ENCODE data around the gene ATP13A1.
"Not testable (repeated sequence)": the region's sequence is repeated elsewhere in the genome, so short reads cannot be mapped to it uniquely, and the experiment has no call there.

The ATP13A1 gene

GRCh38 chr19:19665420-19665948 lies 2.0 kb upstream of the ATP13A1 start:
- not testable (repeated sequence) for H3K27me3 ChIP-seq (ENCODE audit: control insufficient read depth in 1 of 2, insufficient read depth in 2 of 2, low read length in 2 of 2); H3K36me3 ChIP-seq (ENCODE audit: control insufficient read depth in 1 of 2, insufficient read depth in 2 of 2, low read length in 2 of 2); H3K27ac ChIP-seq (ENCODE audit: low read depth, low read length); H3K9ac ChIP-seq (ENCODE audit: low read depth in 1 of 2, low read length in 2 of 2); H3K9me3 ChIP-seq (ENCODE audit: control insufficient read depth in 1 of 2, low read length in 2 of 2); H3K4me3 ChIP-seq (ENCODE audit: low read depth in 1 of 2, low read length in 2 of 2)
- peaks cover 22 to 31% of the 10 kb centered on the region in 2 donors for H3K4me1 ChIP-seq (ENCODE audit: control insufficient read depth in 1 of 2, insufficient read depth in 2 of 2, low read length in 2 of 2)

GRCh38 chr19:19662871-19663255 lies 613 bp downstream of the ATP13A1 start:
- Histone ChIP-seq H3K4me3 (ENCODE audit: low read depth in 1 of 2, low read length in 2 of 2) (peak overlapping the region; percentile 79 to 92), H3K4me1 (ENCODE audit: control insufficient read depth in 1 of 2, insufficient read depth in 2 of 2, low read length in 2 of 2) (peaks cover 17 to 24% of the 10 kb centered on the region in 2 donors), H3K27me3 (ENCODE audit: control insufficient read depth in 1 of 2, insufficient read depth in 2 of 2, low read length in 2 of 2) (no peaks in the 10 kb centered on the region), H3K27ac (ENCODE audit: low read depth, low read length) (peak overlapping the region; percentile 93), H3K9ac (ENCODE audit: low read depth in 1 of 2, low read length in 2 of 2) (peak overlapping the region; percentile 75 to 78), H3K9me3 (ENCODE audit: control insufficient read depth in 1 of 2, low read length in 2 of 2) (no peaks in the 10 kb centered on the region), H3K36me3 (ENCODE audit: control insufficient read depth in 1 of 2, insufficient read depth in 2 of 2, low read length in 2 of 2) (peaks cover 10 to 21% of the 10 kb centered on the region in 2 donors)

- H3K9ac ChIP-seq (ENCODE audit: low read depth in 1 of 2, low read length in 2 of 2): peak overlapping the region; percentile 75 to 78
- H3K9me3 ChIP-seq (ENCODE audit: control insufficient read depth in 1 of 2, low read length in 2 of 2): no peaks in the 10 kb centered on the region
- peak overlapping the region; percentile 79 to 92 for H3K4me3 ChIP-seq (ENCODE audit: low read depth in 1 of 2, low read length in 2 of 2)
- H3K27ac ChIP-seq (ENCODE audit: low read depth, low read length): no peak overlapping the region
- H3K27me3 ChIP-seq (ENCODE audit: control insufficient read depth in 1 of 2, insufficient read depth in 2 of 2, low read length in 2 of 2): no peaks in the 10 kb centered on the region
- peaks cover 17 to 24% of the 10 kb centered on the region in 2 donors for H3K4me1 ChIP-seq (ENCODE audit: control insufficient read depth in 1 of 2, insufficient read depth in 2 of 2, low read length in 2 of 2)
- H3K36me3 ChIP-seq (ENCODE audit: control insufficient read depth in 1 of 2, insufficient read depth in 2 of 2, low read length in 2 of 2): peaks cover 10 to 26% of the 10 kb centered on the region in 2 donors
Measured at GRCh38 chr19:19662344-19662743, 1.1 kb downstream of the ATP13A1 start.

GRCh38 chr19:19661675-19662251 lies 1.7 kb downstream of the ATP13A1 start:
- Histone ChIP-seq H3K9me3 (ENCODE audit: control insufficient read depth in 1 of 2, low read length in 2 of 2) (no peaks in the 10 kb centered on the region), H3K27ac (ENCODE audit: low read depth, low read length) (peak overlapping the region; percentile 39), H3K4me3 (ENCODE audit: low read depth in 1 of 2, low read length in 2 of 2) (peak overlapping the region; percentile 79 to 92), H3K9ac (ENCODE audit: low read depth in 1 of 2, low read length in 2 of 2) (peak overlapping the region in 1 of 2 donors; percentile 36), H3K27me3 (ENCODE audit: control insufficient read depth in 1 of 2, insufficient read depth in 2 of 2, low read length in 2 of 2) (no peaks in the 10 kb centered on the region), H3K36me3 (ENCODE audit: control insufficient read depth in 1 of 2, insufficient read depth in 2 of 2, low read length in 2 of 2) (peaks cover 15 to 32% of the 10 kb centered on the region in 2 donors), H3K4me1 (ENCODE audit: control insufficient read depth in 1 of 2, insufficient read depth in 2 of 2, low read length in 2 of 2) (peaks cover 17 to 24% of the 10 kb centered on the region in 2 donors)

GRCh38 chr19:19661141-19661674 lies 2.3 kb downstream of the ATP13A1 start:
- Histone ChIP-seq H3K9me3 (ENCODE audit: control insufficient read depth in 1 of 2, low read length in 2 of 2) (no peaks in the 10 kb centered on the region), H3K27me3 (ENCODE audit: control insufficient read depth in 1 of 2, insufficient read depth in 2 of 2, low read length in 2 of 2) (no peaks in the 10 kb centered on the region), H3K36me3 (ENCODE audit: control insufficient read depth in 1 of 2, insufficient read depth in 2 of 2, low read length in 2 of 2) (peaks cover 19 to 38% of the 10 kb centered on the region in 2 donors), H3K9ac (ENCODE audit: low read depth in 1 of 2, low read length in 2 of 2) (peak overlapping the region in 1 of 2 donors; percentile 36), H3K4me1 (ENCODE audit: control insufficient read depth in 1 of 2, insufficient read depth in 2 of 2, low read length in 2 of 2) (peaks cover 17 to 24% of the 10 kb centered on the region in 2 donors), H3K27ac (ENCODE audit: low read depth, low read length) (peak overlapping the region; percentile 39), H3K4me3 (ENCODE audit: low read depth in 1 of 2, low read length in 2 of 2) (peak overlapping the region; percentile 15 to 92)

GRCh38 chr19:19659646-19660245 lies 3.7 kb downstream of the ATP13A1 start:
- Histone ChIP-seq H3K27me3 (ENCODE audit: control insufficient read depth in 1 of 2, insufficient read depth in 2 of 2, low read length in 2 of 2) (no peaks in the 10 kb centered on the region), H3K36me3 (ENCODE audit: control insufficient read depth in 1 of 2, insufficient read depth in 2 of 2, low read length in 2 of 2) (peaks cover 32 to 52% of the 10 kb centered on the region in 2 donors), H3K9ac (ENCODE audit: low read depth in 1 of 2, low read length in 2 of 2) (no peak overlapping the region), H3K4me1 (ENCODE audit: control insufficient read depth in 1 of 2, insufficient read depth in 2 of 2, low read length in 2 of 2) (peaks cover 17 to 24% of the 10 kb centered on the region in 2 donors), H3K4me3 (ENCODE audit: low read depth in 1 of 2, low read length in 2 of 2) (no peak overlapping the region), H3K9me3 (ENCODE audit: control insufficient read depth in 1 of 2, low read length in 2 of 2) (no peaks in the 10 kb centered on the region), H3K27ac (ENCODE audit: low read depth, low read length) (no peak overlapping the region)

GRCh38 chr19:19657397-19657783 lies 6.1 kb downstream of the ATP13A1 start:
- Histone ChIP-seq H3K4me1 (ENCODE audit: control insufficient read depth in 1 of 2, insufficient read depth in 2 of 2, low read length in 2 of 2) (peaks cover 13 to 17% of the 10 kb centered on the region in 2 donors), H3K4me3 (ENCODE audit: low read depth in 1 of 2, low read length in 2 of 2) (no peak overlapping the region), H3K9ac (ENCODE audit: low read depth in 1 of 2, low read length in 2 of 2) (no peak overlapping the region), H3K36me3 (ENCODE audit: control insufficient read depth in 1 of 2, insufficient read depth in 2 of 2, low read length in 2 of 2) (peaks cover 45 to 74% of the 10 kb centered on the region in 2 donors), H3K9me3 (ENCODE audit: control insufficient read depth in 1 of 2, low read length in 2 of 2) (no peaks in the 10 kb centered on the region), H3K27ac (ENCODE audit: low read depth, low read length) (no peak overlapping the region), H3K27me3 (ENCODE audit: control insufficient read depth in 1 of 2, insufficient read depth in 2 of 2, low read length in 2 of 2) (no peaks in the 10 kb centered on the region)

- Histone ChIP-seq H3K36me3 (ENCODE audit: control insufficient read depth in 1 of 2, insufficient read depth in 2 of 2, low read length in 2 of 2) (peaks cover 50 to 80% of the 10 kb centered on the region in 2 donors), H3K27me3 (ENCODE audit: control insufficient read depth in 1 of 2, insufficient read depth in 2 of 2, low read length in 2 of 2) (no peaks in the 10 kb centered on the region), H3K27ac (ENCODE audit: low read depth, low read length) (no peak overlapping the region)
Measured at GRCh38 chr19:19656451-19657396, 6.8 kb downstream of the ATP13A1 start.

GRCh38 chr19:19655641-19656343 lies 7.7 kb downstream of the ATP13A1 start:
- H3K4me3 ChIP-seq (ENCODE audit: low read depth in 1 of 2, low read length in 2 of 2): no peak overlapping the region
- H3K36me3 ChIP-seq (ENCODE audit: control insufficient read depth in 1 of 2, insufficient read depth in 2 of 2, low read length in 2 of 2): peaks cover 59 to 90% of the 10 kb centered on the region in 2 donors
- no peak overlapping the region for H3K27ac ChIP-seq (ENCODE audit: low read depth, low read length)
- H3K9ac ChIP-seq (ENCODE audit: low read depth in 1 of 2, low read length in 2 of 2): no peak overlapping the region
- no peaks in the 10 kb centered on the region for H3K27me3 ChIP-seq (ENCODE audit: control insufficient read depth in 1 of 2, insufficient read depth in 2 of 2, low read length in 2 of 2)
- peaks cover 0 to 3% of the 10 kb centered on the region in 2 donors for H3K4me1 ChIP-seq (ENCODE audit: control insufficient read depth in 1 of 2, insufficient read depth in 2 of 2, low read length in 2 of 2)
- H3K9me3 ChIP-seq (ENCODE audit: control insufficient read depth in 1 of 2, low read length in 2 of 2): no peaks in the 10 kb centered on the region

More at GRCh38 chr19:19656451-19657396, 6.8 kb downstream of the ATP13A1 start:
- no peak overlapping the region for H3K9ac ChIP-seq (ENCODE audit: low read depth in 1 of 2, low read length in 2 of 2)
- peaks cover 7 to 10% of the 10 kb centered on the region in 2 donors for H3K4me1 ChIP-seq (ENCODE audit: control insufficient read depth in 1 of 2, insufficient read depth in 2 of 2, low read length in 2 of 2)
- no peak overlapping the region for H3K4me3 ChIP-seq (ENCODE audit: low read depth in 1 of 2, low read length in 2 of 2)
- no peaks in the 10 kb centered on the region for H3K9me3 ChIP-seq (ENCODE audit: control insufficient read depth in 1 of 2, low read length in 2 of 2)

Measured in duodenal mucosa (tissue), 2 donors.